Neural progenitor cell (in vitro differentiated cells): ENCODE measurements around the gene KEAP1. TPM values are rescaled to one million over a fixed set of nuclear protein-coding genes. Genes with fewer than 3 reads are reported as not detected.
"Not testable (repeated sequence)": the region's sequence is repeated elsewhere in the genome, so short reads cannot be mapped to it uniquely, and the experiment has no call there.

Source experiments
- DNase-seq: peaks from one replicate; pipeline ENCODE4 v3.0.0-alpha.2; 2016; ENCODE audit warnings: low spot score
- H2AFZ ChIP-seq: fragments of 200-600 bp; sonication (generic); replicated peaks from 2 replicates; pipeline ENCODE4 v1.6.1; 2016; ENCODE audit warnings: antibody characterized with exemption
- H3F3A ChIP-seq: fragments of 200-600 bp; sonication (generic); 2 replicates; pipeline ENCODE4 v1.6.1; 2016; ENCODE audit warnings: antibody characterized with exemption, low read depth
- H3K27ac ChIP-seq: fragments of 200-600 bp; sonication (generic); 2 replicates; pipeline ENCODE4 v1.5.1; 2016; ENCODE audit warnings: mild to moderate bottlenecking
- H3K27me3 ChIP-seq: fragments of 200-600 bp; sonication (generic); 2 replicates; pipeline ENCODE4 v1.6.1; 2016; ENCODE audit warnings: mild to moderate bottlenecking, moderate library complexity
- H3K36me3 ChIP-seq: fragments of 200-600 bp; sonication (generic); 2 replicates; pipeline ENCODE4 v1.5.1; 2016
- H3K4me1 ChIP-seq: fragments of 200-600 bp; sonication (generic); 2 replicates; pipeline ENCODE4 v1.6.1; 2016; ENCODE audit warnings: mixed run types
- H3K4me2 ChIP-seq: fragments of 200-600 bp; sonication (generic); 2 replicates; pipeline ENCODE4 v1.6.1; 2016
- H3K4me3 ChIP-seq: fragments of 200-600 bp; sonication (generic); 2 replicates; pipeline ENCODE4 v1.5.1; 2016
- H3K79me2 ChIP-seq: fragments of 200-600 bp; sonication (generic); 2 replicates; pipeline ENCODE4 v1.6.1; 2016; ENCODE audit warnings: low read depth
- H3K9ac ChIP-seq: fragments of 200-600 bp; sonication (generic); 2 replicates; pipeline ENCODE4 v1.6.1; 2016
- H3K9me3 ChIP-seq: fragments of 200-600 bp; sonication (generic); 2 replicates; pipeline ENCODE4 v1.5.1; 2016; ENCODE audit warnings: low read depth
- H4K20me1 ChIP-seq: fragments of 200-600 bp; sonication (generic); 2 replicates; pipeline ENCODE4 v1.6.1; 2016; ENCODE audit warnings: low read depth
- H3K27ac Mint-ChIP-seq: 3 replicates; pipeline ENCODE4 v1.8.0; 2021; ENCODE audit warnings: mixed read lengths
- H3K27me3 Mint-ChIP-seq: 2 replicates; pipeline ENCODE4 v1.8.0; 2022; ENCODE audit warnings: low read depth, mild to moderate bottlenecking, inconsistent platforms, moderate library complexity, mixed read lengths; ENCODE audit not compliant: insufficient read depth
- H3K36me3 Mint-ChIP-seq: 3 replicates; pipeline ENCODE4 v1.8.0; 2021; ENCODE audit warnings: mixed read lengths
- H3K4me1 Mint-ChIP-seq: 3 replicates; pipeline ENCODE4 v1.8.0; 2021; ENCODE audit warnings: mixed read lengths
- H3K4me3 Mint-ChIP-seq: 3 replicates; pipeline ENCODE4 v1.8.0; 2021; ENCODE audit warnings: mild to moderate bottlenecking, moderate library complexity, mixed read lengths
- H3K9me3 Mint-ChIP-seq: 3 replicates; pipeline ENCODE4 v1.8.0; 2020; ENCODE audit warnings: mixed read lengths
- CTCF ChIP-seq: fragments of 200-600 bp; sonication (generic); IDR thresholded peaks from 2 replicates; pipeline ENCODE4 v1.5.1; 2017; ENCODE audit warnings: antibody characterized with exemption, mild to moderate bottlenecking
- EZH2 ChIP-seq: fragments of 200-600 bp; sonication (generic); IDR thresholded peaks from 2 replicates; pipeline ENCODE4 v1.6.1; 2017; ENCODE audit warnings: antibody characterized with exemption, mild to moderate bottlenecking, moderate library complexity
- EZH2phosphoT487 ChIP-seq: fragments of 200-600 bp; sonication (generic); IDR thresholded peaks from 2 replicates; pipeline ENCODE4 v1.6.1; 2017; ENCODE audit warnings: antibody characterized with exemption
- total RNA-seq: library from RNA; depleted of rRNA; stranded (reverse); fragments of >200 nt; gene quantifications from 2 replicates; pipeline ENCODE4 v1.2.3, GENCODE V29; 2015; ENCODE audit warnings: low replicate concordance

Gene KEAP1
- total RNA-seq, 1 donor from 2014 or later = 25.2 TPM

GRCh38 chr19:10543420-10544241 lies 40.5 kb upstream of the KEAP1 start, which contains the start of gene ATG4D:
Gene ATG4D (plus strand): TSS chr19:10543904. CDS start chr19:10544091, 187 bp downstream.
- H3K36me3 Mint-ChIP-seq = no peaks in the 10 kb centered on the region
- Histone ChIP-seq H3K4me2 (peak within 1 kb of the TSS; percentile 86), H3F3A (peaks cover 9% of the 10 kb centered on the region), H3K9ac (peak within 1 kb of the TSS; percentile 92), H3K79me2 (peaks cover 19% of the 10 kb centered on the region), H3K9me3 (no peaks in the 10 kb centered on the region), H3K27me3 (no peaks in the 10 kb centered on the region), H3K36me3 (no peaks in the 10 kb centered on the region), H4K20me1 (peaks cover 8% of the 10 kb centered on the region), H2AFZ (peak within 1 kb of the TSS; percentile 93), H3K27ac (no peak within 1 kb of the TSS), H3K4me1 (no peaks in the 10 kb centered on the region), H3K4me3 (peak within 1 kb of the TSS; percentile 93)
- peak within 1 kb of the TSS; percentile 95 for H3K4me3 Mint-ChIP-seq
- H3K4me1 Mint-ChIP-seq = peaks cover 10% of the 10 kb centered on the region
- H3K9me3 Mint-ChIP-seq = no peaks in the 10 kb centered on the region
- TF ChIP-seq CTCF = no peak
- TF ChIP-seq EZH2phosphoT487 = no peak
- no peak for TF ChIP-seq EZH2
- H3K27me3 Mint-ChIP-seq = peaks cover 5% of the 10 kb centered on the region
- peak; percentile 93 for DNase-seq
- peak within 1 kb of the TSS; percentile 95 for H3K27ac Mint-ChIP-seq

GRCh38 chr19:10543059-10543419 lies 39.9 kb upstream of the KEAP1 start:
- Mint-ChIP-seq H3K9me3 (no peaks in the 10 kb centered on the region), H3K27ac (peak overlapping the region; percentile 47), H3K36me3 (no peaks in the 10 kb centered on the region), H3K4me3 (peak overlapping the region; percentile 88), H3K27me3 (peaks cover 5% of the 10 kb centered on the region), H3K4me1 (peaks cover 10% of the 10 kb centered on the region)
- Histone ChIP-seq H3K79me2 (peaks cover 19% of the 10 kb centered on the region), H3K9me3 (no peaks in the 10 kb centered on the region), H3K36me3 (no peaks in the 10 kb centered on the region), H3F3A (peaks cover 9% of the 10 kb centered on the region), H3K4me2 (peak overlapping the region; percentile 86), H4K20me1 (peaks cover 8% of the 10 kb centered on the region), H3K4me3 (peak overlapping the region; percentile 93), H2AFZ (peak overlapping the region; percentile 93), H3K27ac (no peak overlapping the region), H3K9ac (no peak overlapping the region), H3K27me3 (no peaks in the 10 kb centered on the region), H3K4me1 (no peaks in the 10 kb centered on the region)
- TF ChIP-seq EZH2 = no peak
- no peak for TF ChIP-seq CTCF
- no peak for TF ChIP-seq EZH2phosphoT487
- DNase-seq = peak; percentile 12

- H3K4me3 Mint-ChIP-seq, H3K9ac ChIP-seq, H3K9me3 Mint-ChIP-seq, H3K9me3 ChIP-seq, H2AFZ ChIP-seq, H3K27ac Mint-ChIP-seq, H3K27ac ChIP-seq, H3K4me2 ChIP-seq, H3K27me3 ChIP-seq, H3K4me1 ChIP-seq, DNase-seq, H3K36me3 Mint-ChIP-seq, H3K4me1 Mint-ChIP-seq, H3K36me3 ChIP-seq, H3K4me3 ChIP-seq, H3F3A ChIP-seq, H4K20me1 ChIP-seq, H3K79me2 ChIP-seq: not testable (repeated sequence)
- H3K27me3 Mint-ChIP-seq = peaks cover 13% of the 10 kb centered on the region
These were observed 35.9 kb upstream of the KEAP1 start for GRCh38 chr19:10539016-10539415.
